Measurements from ENCODE around the gene PIGB.

DNA sequence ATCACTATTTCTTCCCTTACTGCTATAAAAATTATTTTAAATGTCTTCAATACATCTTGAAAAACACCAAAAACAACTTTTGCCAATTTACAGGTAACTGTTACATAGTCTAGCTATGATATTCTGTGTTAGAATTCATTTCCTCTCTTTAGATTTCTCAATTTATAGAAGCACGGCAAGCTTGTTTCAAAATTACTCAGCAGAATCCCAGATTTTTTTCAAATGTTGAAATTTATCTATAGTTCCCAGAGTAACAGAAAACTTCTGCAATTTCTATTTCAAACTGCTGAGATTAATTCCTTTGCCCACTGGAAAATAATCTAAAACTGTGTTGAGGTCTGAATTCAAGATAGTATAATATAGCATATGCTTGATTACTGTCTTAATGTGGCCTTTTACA lies 48.0 kb downstream of the PIGB start:
- TF ChIP-seq RARB (CRISPR knock-in tag; IDR thresholded peaks at IDR 0.05): no peak
- no peak for TF ChIP-seq ZNF565 (CRISPR knock-in tag; conservative IDR thresholded peaks at IDR 0.05; ENCODE audit: low read depth)
- TF ChIP-seq, protein P1, sequence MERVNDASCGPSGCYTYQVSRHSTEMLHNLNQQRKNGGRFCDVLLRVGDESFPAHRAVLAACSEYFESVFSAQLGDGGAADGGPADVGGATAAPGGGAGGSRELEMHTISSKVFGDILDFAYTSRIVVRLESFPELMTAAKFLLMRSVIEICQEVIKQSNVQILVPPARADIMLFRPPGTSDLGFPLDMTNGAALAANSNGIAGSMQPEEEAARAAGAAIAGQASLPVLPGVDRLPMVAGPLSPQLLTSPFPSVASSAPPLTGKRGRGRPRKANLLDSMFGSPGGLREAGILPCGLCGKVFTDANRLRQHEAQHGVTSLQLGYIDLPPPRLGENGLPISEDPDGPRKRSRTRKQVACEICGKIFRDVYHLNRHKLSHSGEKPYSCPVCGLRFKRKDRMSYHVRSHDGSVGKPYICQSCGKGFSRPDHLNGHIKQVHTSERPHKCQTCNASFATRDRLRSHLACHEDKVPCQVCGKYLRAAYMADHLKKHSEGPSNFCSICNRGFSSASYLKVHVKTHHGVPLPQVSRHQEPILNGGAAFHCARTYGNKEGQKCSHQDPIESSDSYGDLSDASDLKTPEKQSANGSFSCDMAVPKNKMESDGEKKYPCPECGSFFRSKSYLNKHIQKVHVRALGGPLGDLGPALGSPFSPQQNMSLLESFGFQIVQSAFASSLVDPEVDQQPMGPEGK (CRISPR knock-in tag; IDR thresholded peaks at IDR 0.05; ENCODE audit: borderline replicate concordance): no peak
- TF ChIP-seq SNAI2 (CRISPR knock-in tag; IDR thresholded peaks at IDR 0.05): no peak
- TF ChIP-seq, protein P2, sequence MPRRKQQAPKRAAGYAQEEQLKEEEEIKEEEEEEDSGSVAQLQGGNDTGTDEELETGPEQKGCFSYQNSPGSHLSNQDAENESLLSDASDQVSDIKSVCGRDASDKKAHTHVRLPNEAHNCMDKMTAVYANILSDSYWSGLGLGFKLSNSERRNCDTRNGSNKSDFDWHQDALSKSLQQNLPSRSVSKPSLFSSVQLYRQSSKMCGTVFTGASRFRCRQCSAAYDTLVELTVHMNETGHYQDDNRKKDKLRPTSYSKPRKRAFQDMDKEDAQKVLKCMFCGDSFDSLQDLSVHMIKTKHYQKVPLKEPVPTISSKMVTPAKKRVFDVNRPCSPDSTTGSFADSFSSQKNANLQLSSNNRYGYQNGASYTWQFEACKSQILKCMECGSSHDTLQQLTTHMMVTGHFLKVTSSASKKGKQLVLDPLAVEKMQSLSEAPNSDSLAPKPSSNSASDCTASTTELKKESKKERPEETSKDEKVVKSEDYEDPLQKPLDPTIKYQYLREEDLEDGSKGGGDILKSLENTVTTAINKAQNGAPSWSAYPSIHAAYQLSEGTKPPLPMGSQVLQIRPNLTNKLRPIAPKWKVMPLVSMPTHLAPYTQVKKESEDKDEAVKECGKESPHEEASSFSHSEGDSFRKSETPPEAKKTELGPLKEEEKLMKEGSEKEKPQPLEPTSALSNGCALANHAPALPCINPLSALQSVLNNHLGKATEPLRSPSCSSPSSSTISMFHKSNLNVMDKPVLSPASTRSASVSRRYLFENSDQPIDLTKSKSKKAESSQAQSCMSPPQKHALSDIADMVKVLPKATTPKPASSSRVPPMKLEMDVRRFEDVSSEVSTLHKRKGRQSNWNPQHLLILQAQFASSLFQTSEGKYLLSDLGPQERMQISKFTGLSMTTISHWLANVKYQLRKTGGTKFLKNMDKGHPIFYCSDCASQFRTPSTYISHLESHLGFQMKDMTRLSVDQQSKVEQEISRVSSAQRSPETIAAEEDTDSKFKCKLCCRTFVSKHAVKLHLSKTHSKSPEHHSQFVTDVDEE (CRISPR knock-in tag; IDR thresholded peaks at IDR 0.05): no peak
- TF ChIP-seq, protein P3, sequence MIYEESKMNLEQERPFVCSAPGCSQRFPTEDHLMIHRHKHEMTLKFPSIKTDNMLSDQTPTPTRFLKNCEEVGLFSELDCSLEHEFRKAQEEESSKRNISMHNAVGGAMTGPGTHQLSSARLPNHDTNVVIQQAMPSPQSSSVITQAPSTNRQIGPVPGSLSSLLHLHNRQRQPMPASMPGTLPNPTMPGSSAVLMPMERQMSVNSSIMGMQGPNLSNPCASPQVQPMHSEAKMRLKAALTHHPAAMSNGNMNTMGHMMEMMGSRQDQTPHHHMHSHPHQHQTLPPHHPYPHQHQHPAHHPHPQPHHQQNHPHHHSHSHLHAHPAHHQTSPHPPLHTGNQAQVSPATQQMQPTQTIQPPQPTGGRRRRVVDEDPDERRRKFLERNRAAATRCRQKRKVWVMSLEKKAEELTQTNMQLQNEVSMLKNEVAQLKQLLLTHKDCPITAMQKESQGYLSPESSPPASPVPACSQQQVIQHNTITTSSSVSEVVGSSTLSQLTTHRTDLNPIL (CRISPR knock-in tag; IDR thresholded peaks at IDR 0.05; ENCODE audit: low read depth): no peak
- no peak for TF ChIP-seq ZFP3 (CRISPR knock-in tag; IDR thresholded peaks at IDR 0.05)

Data from SK-N-SH treated with all-trans-retinoic acid at 6 μM for 48 hours (cell line).